Vagina (tissue), 2 donors: ENCODE data around the gene ANXA3. TPM values are rescaled to one million over a fixed set of nuclear protein-coding genes. Genes with fewer than 3 reads are reported as not detected.

Source experiments
- DNase-seq, 2 donors: peaks; one replicate each; pipeline ENCODE4 v3.0.0-alpha.2; 2017; ENCODE audit errors: extremely low spot score in 2 of 2
- H3K27ac ChIP-seq: fragments of 200-600 bp; sonication (generic); one replicate; pipeline ENCODE4 v1.5.1; 2019
- H3K27me3 ChIP-seq: fragments of 200-600 bp; sonication (generic); one replicate; pipeline ENCODE4 v1.5.1; 2019
- H3K36me3 ChIP-seq, 2 donors: fragments of 200-600 bp; sonication (generic); one replicate each; pipeline ENCODE4 v1.5.1; 2017 to 2019
- H3K4me1 ChIP-seq: fragments of 200-600 bp; sonication (generic); one replicate; pipeline ENCODE4 v1.5.1; 2019
- H3K4me3 ChIP-seq, 2 donors: fragments of 200-600 bp; sonication (generic); 1 replicate in 1 of 2; 2 replicates in 1 of 2; pipeline ENCODE4 v1.5.1; 2016 to 2019
- H3K9me3 ChIP-seq: fragments of 200-600 bp; sonication (generic); one replicate; pipeline ENCODE4 v1.5.1; 2019
- POLR2A ChIP-seq, 2 donors: fragments of 450-650 bp; IDR thresholded peaks; one replicate each; pipeline ENCODE4 v1.6.1; 2017; ENCODE audit warnings: antibody characterized with exemption in 2 of 2, mild to moderate bottlenecking in 2 of 2, moderate library complexity in 2 of 2
- POLR2AphosphoS5 ChIP-seq, 2 donors: sonication (generic); formaldehyde crosslinking; IDR thresholded peaks; one replicate each; pipeline ENCODE4 v1.9.0; 2017; ENCODE audit warnings: antibody characterized with exemption in 2 of 2, mild to moderate bottlenecking in 2 of 2, low read depth in 1 of 2; ENCODE audit not compliant: insufficient read depth in 1 of 2
- intact Hi-C: fragments of 100-400 bp; cut with DNase I; formaldehyde crosslinking; loops from one replicate; pipeline ENCODE4 v1.15.1; 2023
- total RNA-seq: library from RNA; depleted of rRNA; stranded (reverse); fragments of >200 nt; gene quantifications from one replicate; pipeline ENCODE4 v1.2.3, GENCODE V29; 2016
- TF ChIP-seq, protein P1 (sequence below), 3 experiments: fragments of 450-650 bp in 2 of 3; fragments of 200-600 bp in 1 of 3; sonication (generic) in 1 of 3; IDR thresholded peaks; one replicate each; pipeline ENCODE4 v1.5.1; 2017 to 2019; ENCODE audit warnings: antibody characterized with exemption in 3 of 3, mild to moderate bottlenecking in 2 of 3, moderate library complexity in 2 of 3

ANXA3 gene
- total RNA-seq, 1 donor from 2014 or later = 11.8 TPM

DNA sequence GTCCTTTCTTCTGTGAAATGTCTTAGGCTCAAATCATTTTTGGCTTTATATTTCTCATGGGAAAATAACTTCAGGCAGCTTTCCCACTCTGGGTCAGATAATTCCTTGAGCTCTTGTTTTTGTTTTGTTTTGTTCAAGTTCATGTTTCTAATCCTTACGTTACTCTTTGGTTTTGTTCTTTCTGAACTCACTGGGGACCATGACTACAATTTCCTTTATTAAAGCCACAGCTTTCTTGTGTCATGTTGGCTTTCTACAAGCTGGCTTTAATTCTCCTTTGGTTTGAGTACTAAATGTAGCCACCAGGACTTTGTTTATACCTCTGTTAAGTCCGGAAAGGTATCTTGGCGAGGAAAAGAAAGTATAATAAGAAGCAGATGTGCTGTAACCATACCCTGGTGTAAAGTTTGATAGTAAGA, 30.8 kb upstream of the ANXA3 start:
- DNase-seq = no peak
- no peaks in the 10 kb centered on the region for H3K9me3 ChIP-seq
- intact Hi-C loops = no loop called here
- H3K4me3 ChIP-seq = no peak overlapping the region
- TF ChIP-seq POLR2A (IDR thresholded peaks at IDR 0.05) (no peak), POLR2AphosphoS5 (IDR thresholded peaks at IDR 0.05; ENCODE audit: insufficient read depth in 1 of 2, low read depth in 1 of 2) (no peak)
- TF ChIP-seq, protein P1, sequence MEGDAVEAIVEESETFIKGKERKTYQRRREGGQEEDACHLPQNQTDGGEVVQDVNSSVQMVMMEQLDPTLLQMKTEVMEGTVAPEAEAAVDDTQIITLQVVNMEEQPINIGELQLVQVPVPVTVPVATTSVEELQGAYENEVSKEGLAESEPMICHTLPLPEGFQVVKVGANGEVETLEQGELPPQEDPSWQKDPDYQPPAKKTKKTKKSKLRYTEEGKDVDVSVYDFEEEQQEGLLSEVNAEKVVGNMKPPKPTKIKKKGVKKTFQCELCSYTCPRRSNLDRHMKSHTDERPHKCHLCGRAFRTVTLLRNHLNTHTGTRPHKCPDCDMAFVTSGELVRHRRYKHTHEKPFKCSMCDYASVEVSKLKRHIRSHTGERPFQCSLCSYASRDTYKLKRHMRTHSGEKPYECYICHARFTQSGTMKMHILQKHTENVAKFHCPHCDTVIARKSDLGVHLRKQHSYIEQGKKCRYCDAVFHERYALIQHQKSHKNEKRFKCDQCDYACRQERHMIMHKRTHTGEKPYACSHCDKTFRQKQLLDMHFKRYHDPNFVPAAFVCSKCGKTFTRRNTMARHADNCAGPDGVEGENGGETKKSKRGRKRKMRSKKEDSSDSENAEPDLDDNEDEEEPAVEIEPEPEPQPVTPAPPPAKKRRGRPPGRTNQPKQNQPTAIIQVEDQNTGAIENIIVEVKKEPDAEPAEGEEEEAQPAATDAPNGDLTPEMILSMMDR (IDR thresholded peaks at IDR 0.05) = no peak
- H3K4me1 ChIP-seq = no peaks in the 10 kb centered on the region
- H3K36me3 ChIP-seq = no peaks in the 10 kb centered on the region
- no peak overlapping the region for H3K27ac ChIP-seq
- no peaks in the 10 kb centered on the region for H3K27me3 ChIP-seq

DNA sequence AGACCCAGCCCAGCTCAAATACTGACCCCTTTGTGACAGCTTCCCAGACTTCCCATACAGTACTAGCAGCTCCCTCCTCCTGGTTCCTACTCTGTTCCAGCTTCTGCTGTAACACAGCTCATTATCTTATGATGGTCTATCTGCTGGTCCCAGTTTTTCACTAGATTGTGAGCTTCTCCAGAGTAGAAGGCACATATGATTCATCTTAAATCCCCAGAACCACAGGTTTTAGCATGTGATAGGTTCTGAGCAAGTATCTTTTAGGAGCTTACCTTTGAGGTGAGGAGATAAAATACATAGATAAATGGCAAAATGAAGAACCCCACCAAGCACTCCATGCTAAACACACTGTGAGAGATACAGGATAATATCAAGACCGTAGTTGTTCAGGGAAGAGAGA, 27.6 kb upstream of the ANXA3 start:
- Histone ChIP-seq H3K27me3 (no peaks in the 10 kb centered on the region), H3K9me3 (no peaks in the 10 kb centered on the region), H3K36me3 (no peaks in the 10 kb centered on the region), H3K4me3 (no peak overlapping the region), H3K4me1 (no peaks in the 10 kb centered on the region), H3K27ac (no peak overlapping the region)
- TF ChIP-seq POLR2A (IDR thresholded peaks at IDR 0.05) (no peak), POLR2AphosphoS5 (IDR thresholded peaks at IDR 0.05; ENCODE audit: insufficient read depth in 1 of 2, low read depth in 1 of 2) (no peak)
- TF ChIP-seq, protein P1 (IDR thresholded peaks at IDR 0.05) = no peak
- DNase-seq = no peak
- intact Hi-C loops = no loop called here

DNA sequence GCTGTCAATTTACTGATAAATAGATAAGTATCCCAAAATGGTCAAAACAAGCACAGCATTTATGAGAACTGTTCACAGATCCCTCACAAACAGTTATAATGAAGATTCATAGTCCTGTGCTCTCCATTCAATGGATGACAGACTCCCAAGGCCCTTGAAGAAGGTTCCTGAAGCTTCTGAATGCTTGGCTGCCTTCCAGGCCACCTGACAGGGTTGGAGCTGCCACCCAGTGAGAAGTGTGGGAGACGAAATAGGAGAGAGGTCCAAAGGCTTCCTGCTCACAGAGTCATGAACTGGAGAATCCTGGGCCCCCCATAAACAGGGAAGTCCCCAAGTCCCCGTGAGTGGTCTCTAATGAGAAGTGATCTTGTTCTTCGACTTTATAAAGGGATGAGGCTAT, 26.0 kb upstream of the ANXA3 start:
- Histone ChIP-seq H3K9me3 (no peaks in the 10 kb centered on the region), H3K4me1 (no peaks in the 10 kb centered on the region), H3K36me3 (no peaks in the 10 kb centered on the region), H3K27ac (no peak overlapping the region), H3K4me3 (no peak overlapping the region), H3K27me3 (no peaks in the 10 kb centered on the region)
- no peak for DNase-seq
- intact Hi-C loops = no loop called here
- no peak for TF ChIP-seq POLR2A (IDR thresholded peaks at IDR 0.05)
- no peak for TF ChIP-seq POLR2AphosphoS5 (IDR thresholded peaks at IDR 0.05; ENCODE audit: insufficient read depth in 1 of 2, low read depth in 1 of 2)
- TF ChIP-seq, protein P1 (IDR thresholded peaks at IDR 0.05) = no peak

DNA sequence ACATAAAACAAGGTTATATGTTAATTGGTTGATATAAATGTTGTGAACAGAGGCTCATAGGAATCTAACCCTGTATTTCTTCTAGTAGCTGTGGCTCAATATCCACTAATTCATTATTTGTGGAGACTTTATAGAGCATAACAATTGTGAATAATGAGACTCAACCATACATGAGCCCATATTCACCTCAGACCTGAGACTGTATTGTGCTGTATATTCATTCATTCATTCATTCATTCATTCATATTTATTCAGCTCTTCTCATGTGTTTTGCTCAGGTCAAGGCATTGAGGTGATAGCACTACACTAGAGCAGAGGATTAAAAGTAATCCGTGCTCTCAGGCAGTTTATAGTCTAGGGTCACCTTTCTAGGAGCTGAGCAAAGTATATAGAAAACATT, 24.5 kb upstream of the ANXA3 start:
- H3K36me3 ChIP-seq = no peaks in the 10 kb centered on the region
- intact Hi-C loops = no loop called here
- no peaks in the 10 kb centered on the region for H3K27me3 ChIP-seq
- no peaks in the 10 kb centered on the region for H3K4me1 ChIP-seq
- no peaks in the 10 kb centered on the region for H3K9me3 ChIP-seq
- H3K4me3 ChIP-seq = no peak overlapping the region
- no peak for DNase-seq
- TF ChIP-seq POLR2AphosphoS5 (IDR thresholded peaks at IDR 0.05; ENCODE audit: insufficient read depth in 1 of 2, low read depth in 1 of 2) (no peak), POLR2A (IDR thresholded peaks at IDR 0.05) (no peak)
- TF ChIP-seq, protein P1 (IDR thresholded peaks at IDR 0.05) = no peak
- no peak overlapping the region for H3K27ac ChIP-seq

DNA sequence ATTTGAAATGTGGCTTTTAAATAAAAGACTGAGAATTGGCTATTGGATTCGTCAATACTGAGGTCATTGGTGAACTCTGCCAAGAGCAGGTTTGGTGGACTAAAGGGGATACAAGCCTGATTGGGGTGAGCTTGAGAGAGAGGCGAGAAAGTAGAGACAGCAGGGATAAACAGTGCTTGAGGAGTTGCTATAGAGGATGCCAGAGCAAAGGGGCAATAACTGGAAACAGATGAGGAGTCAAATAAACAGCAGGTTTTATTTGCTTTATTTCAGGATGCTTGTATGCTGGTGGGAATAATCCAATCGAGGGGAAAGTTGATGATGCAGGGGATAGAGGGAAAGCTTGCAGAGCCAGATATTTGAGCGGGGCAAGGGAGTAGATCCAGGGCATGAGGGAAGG, 24.0 kb upstream of the ANXA3 start:
- no peaks in the 10 kb centered on the region for H3K27me3 ChIP-seq
- H3K4me1 ChIP-seq = no peaks in the 10 kb centered on the region
- intact Hi-C loops = no loop called here
- no peak for TF ChIP-seq POLR2AphosphoS5 (IDR thresholded peaks at IDR 0.05; ENCODE audit: insufficient read depth in 1 of 2, low read depth in 1 of 2)
- H3K4me3 ChIP-seq = no peak overlapping the region
- no peak for DNase-seq
- H3K27ac ChIP-seq = no peak overlapping the region
- no peaks in the 10 kb centered on the region for H3K9me3 ChIP-seq
- H3K36me3 ChIP-seq = no peaks in the 10 kb centered on the region

DNA sequence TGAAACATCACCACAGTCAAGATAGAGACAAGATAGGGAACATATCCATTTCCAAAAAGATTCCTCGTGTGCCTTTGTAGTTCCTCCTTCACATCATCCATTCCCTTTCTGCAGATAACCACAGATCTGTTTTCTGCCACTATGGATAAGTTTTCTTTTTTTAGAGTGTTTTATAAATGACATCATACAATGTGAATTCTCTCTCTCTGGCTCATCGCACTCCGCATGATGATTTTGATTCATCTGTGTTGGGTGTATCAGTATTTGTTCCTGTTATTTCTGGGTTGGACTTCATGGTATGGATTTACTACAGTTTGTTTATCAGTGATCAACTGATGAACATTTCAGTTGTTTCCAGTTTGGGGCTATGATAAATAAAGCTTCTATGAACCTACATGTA, 23.2 kb upstream of the ANXA3 start:
- no peak for DNase-seq
- no peak overlapping the region for H3K4me3 ChIP-seq
- no peaks in the 10 kb centered on the region for H3K9me3 ChIP-seq
- H3K27ac ChIP-seq = no peak overlapping the region
- intact Hi-C loops = no loop called here
- H3K36me3 ChIP-seq = no peaks in the 10 kb centered on the region
- TF ChIP-seq POLR2AphosphoS5 (IDR thresholded peaks at IDR 0.05; ENCODE audit: insufficient read depth in 1 of 2, low read depth in 1 of 2) (no peak), POLR2A (IDR thresholded peaks at IDR 0.05) (no peak)
- TF ChIP-seq, protein P1 (IDR thresholded peaks at IDR 0.05) = no peak
- H3K27me3 ChIP-seq = no peaks in the 10 kb centered on the region
- H3K4me1 ChIP-seq = no peaks in the 10 kb centered on the region
